GM12875 (cell line): ENCODE measurements around the gene NPDC1.

Experiments used
- H3K4me3 ChIP-seq: one replicate; pipeline ENCODE4 v1.5.1; 2011; ENCODE audit warnings: low read depth, low read length, control low read depth
- CTCF ChIP-seq: IDR thresholded peaks from 2 replicates; pipeline ENCODE4 v1.5.1; 2011; ENCODE audit warnings: low read depth, mild to moderate bottlenecking, control low read depth, inconsistent platforms, low read length, moderate library complexity, borderline replicate concordance; ENCODE audit not compliant: insufficient read depth

NPDC1 gene

GRCh38 chr9:137030006-137030405 lies 16.0 kb downstream of the NPDC1 start:
- H3K4me3 ChIP-seq, result no peak overlapping the region
- no peak for TF ChIP-seq CTCF

- H3K4me3 ChIP-seq, result no peak overlapping the region
- TF ChIP-seq CTCF, result peak; percentile 96
Observed at GRCh38 chr9:137029058-137029936, 16.7 kb downstream of the NPDC1 start.

GRCh38 chr9:137028263-137029057 lies 17.5 kb downstream of the NPDC1 start:
- TF ChIP-seq CTCF, result peak; percentile 81

GRCh38 chr9:137027369-137028262 lies 18.4 kb downstream of the NPDC1 start, which contains the start of gene ABCA2:
Gene ABCA2 (minus strand): TSS chr9:137028237. CDS start chr9:137028140, 97 bp downstream.
- TF ChIP-seq CTCF, result no peak
- H3K4me3 ChIP-seq, result peak within 1 kb of the TSS; percentile 43

More at GRCh38 chr9:137028263-137029057, 17.5 kb downstream of the NPDC1 start:
- peak overlapping the region; percentile 43 for H3K4me3 ChIP-seq

- no peak overlapping the region for H3K4me3 ChIP-seq
- TF ChIP-seq CTCF, result no peak
Observed at GRCh38 chr9:137026828-137027227, 19.1 kb downstream of the NPDC1 start.

- TF ChIP-seq CTCF, result no peak
- no peak overlapping the region for H3K4me3 ChIP-seq
Observed at GRCh38 chr9:137026384-137026783, 19.6 kb downstream of the NPDC1 start.
